ENCODE data around the gene LRRC15. TPM values are rescaled to one million over a fixed set of nuclear protein-coding genes. Genes with fewer than 3 reads are reported as not detected.
A peak's percentile ranks its signal among the peaks of the same experiment; 100 is the strongest.

LRRC15 gene
- polyA plus RNA-seq, 2 of the 4 experiments (the other 2 are of a cell fraction), result 0.05 to 0.14 TPM

GRCh38 chr3:194404365-194405140, 35.0 kb upstream of the LRRC15 start:
- no peak overlapping the region for H3K4me3 ChIP-seq
- ATAC-seq (peak in 1 of 2 experiments; percentile 51; a peak in 1 of 6 replicates), FAIRE-seq (no peak), DNase-seq (ENCODE audit: low read depth in 1 of 2, low spot score in 1 of 2) (peak in 1 of 2 experiments; percentile 56)
- no peaks in the 10 kb centered on the region for H3K9me3 ChIP-seq
- TF ChIP-seq RFX5 (IDR thresholded peaks at IDR 0.05), result no peak
- TF ChIP-seq SMC3 (IDR thresholded peaks at IDR 0.05), result peak; percentile 59
- no peak for TF ChIP-seq BHLHE40 (IDR thresholded peaks at IDR 0.05; ENCODE audit: low read depth, low read length)
- TF ChIP-seq PHF8 (IDR thresholded peaks at IDR 0.05; ENCODE audit: borderline replicate concordance, low read depth), result no peak
- TF ChIP-seq MYC (IDR thresholded peaks at IDR 0.05; ENCODE audit: borderline replicate concordance, low read length), result no peak
- no peak for TF ChIP-seq RARB (CRISPR knock-in tag; IDR thresholded peaks at IDR 0.05)
- no peak for TF ChIP-seq ZFP36 (IDR thresholded peaks at IDR 0.05; ENCODE audit: borderline replicate concordance, partially characterized antibody)
- TF ChIP-seq ZNF302 (CRISPR knock-in tag; IDR thresholded peaks at IDR 0.05), result no peak
- TF ChIP-seq CTCF (IDR thresholded peaks at IDR 0.05), result peak; percentile 74
- no peak for TF ChIP-seq ZC3H11A (IDR thresholded peaks at IDR 0.05)
- no peak for TF ChIP-seq KDM1A (IDR thresholded peaks at IDR 0.05; ENCODE audit: low read depth)
- no peak for TF ChIP-seq JUNB (IDR thresholded peaks at IDR 0.05)
- TF ChIP-seq HMGXB4 (CRISPR knock-in tag; IDR thresholded peaks at IDR 0.05; ENCODE audit: borderline replicate concordance), result no peak
- no peak for TF ChIP-seq HOXB13 (CRISPR knock-in tag; IDR thresholded peaks at IDR 0.05; ENCODE audit: low read depth)
- peak; percentile 59 to 62 for TF ChIP-seq RAD21 (conservative IDR thresholded peaks at IDR 0.05 in 1 of 2, IDR thresholded peaks at IDR 0.05 in 1 of 2)
- TF ChIP-seq NFE2L2 (conservative IDR thresholded peaks at IDR 0.05; ENCODE audit: low read length), result no peak
- no peak for TF ChIP-seq RCOR1 (IDR thresholded peaks at IDR 0.05; ENCODE audit: low read depth, low read length)
- no peak for TF ChIP-seq MAFK (IDR thresholded peaks at IDR 0.05; ENCODE audit: partially characterized antibody)
- no peak for TF ChIP-seq CBX8 (IDR thresholded peaks at IDR 0.05)
- no peak for TF ChIP-seq CHD4 (IDR thresholded peaks at IDR 0.05; ENCODE audit: borderline replicate concordance)
- TF ChIP-seq ZSCAN20 (CRISPR knock-in tag; IDR thresholded peaks at IDR 0.05), result no peak
- H3K27ac ChIP-seq, result no peak overlapping the region
- WGBS (ENCODE audit: missing lambda C conversion rate), result 34% methylated on average over 10 of the region's 10 CpGs
- peaks cover 3% of the 10 kb centered on the region; the same call in 1 of the 3 replicates for H3K4me1 ChIP-seq
- ChIA-PET CTCF (interaction anchor here (0.6 to 3.7 kb wide), 8 partner anchors 10 to 71 kb away, joined by 3 to 23 read pairs (median 6); partner anchors contain the start of gene LRRC15), POLR2A (no interaction called here)
- peak overlapping the region; percentile 41; the same call in 2 of the 3 replicates for H3K4me2 ChIP-seq

- WGBS (ENCODE audit: missing lambda C conversion rate), result 92% methylated on average over 6 of the region's 8 CpGs
- ATAC-seq (peak in 1 of 2 experiments; percentile 14; a peak in 2 of 6 replicates), DNase-seq (ENCODE audit: low read depth in 1 of 2, low spot score in 1 of 2) (no peak), FAIRE-seq (no peak)
- ChIA-PET CTCF (interaction anchor here (0.7 to 3.7 kb wide), 3 partner anchors 33 to 68 kb away, joined by 3 to 23 read pairs (median 4); no protein-coding TSS in a partner anchor), POLR2A (no interaction called here)
- H3K4me3 ChIP-seq, result no peak overlapping the region
- no peak overlapping the region for H3K27ac ChIP-seq
- no peaks in the 10 kb centered on the region for H3K9me3 ChIP-seq
- H3K4me2 ChIP-seq, result no peak overlapping the region
- H3K4me1 ChIP-seq, result peaks cover 3% of the 10 kb centered on the region; the same call in 1 of the 3 replicates
- TF ChIP-seq MAZ (IDR thresholded peaks at IDR 0.05; ENCODE audit: borderline replicate concordance, low read depth, low read length) (no peak), ZC3H11A (IDR thresholded peaks at IDR 0.05) (no peak), MYC (IDR thresholded peaks at IDR 0.05; ENCODE audit: borderline replicate concordance, low read length) (no peak), RAD21 (conservative IDR thresholded peaks at IDR 0.05 in 1 of 2, IDR thresholded peaks at IDR 0.05 in 1 of 2) (no peak), PBX3 (IDR thresholded peaks at IDR 0.05) (no peak), HOXB13 (CRISPR knock-in tag; IDR thresholded peaks at IDR 0.05; ENCODE audit: low read depth) (no peak), POLR2AphosphoS2 (conservative IDR thresholded peaks at IDR 0.05; ENCODE audit: low read length) (no peak), RCOR1 (IDR thresholded peaks at IDR 0.05; ENCODE audit: low read depth, low read length) (no peak), ZSCAN20 (CRISPR knock-in tag; IDR thresholded peaks at IDR 0.05) (no peak), BHLHE40 (IDR thresholded peaks at IDR 0.05; ENCODE audit: low read depth, low read length) (no peak), ZNF302 (CRISPR knock-in tag; IDR thresholded peaks at IDR 0.05) (no peak), ZFP36 (IDR thresholded peaks at IDR 0.05; ENCODE audit: borderline replicate concordance, partially characterized antibody) (no peak), PHF8 (IDR thresholded peaks at IDR 0.05; ENCODE audit: borderline replicate concordance, low read depth) (no peak), USF2 (IDR thresholded peaks at IDR 0.05) (no peak), HMGXB4 (CRISPR knock-in tag; IDR thresholded peaks at IDR 0.05; ENCODE audit: borderline replicate concordance) (no peak), NPAS2 (CRISPR knock-in tag; IDR thresholded peaks at IDR 0.05; ENCODE audit: borderline replicate concordance) (no peak), KDM1A (IDR thresholded peaks at IDR 0.05; ENCODE audit: low read depth) (no peak)
Measured at GRCh38 chr3:194401868-194402329, 32.4 kb upstream of the LRRC15 start.
